HG02798 (cell line): ENCODE results near the gene DFFB.

Experiments used
- ATAC-seq: cut with Tn5 transposase; IDR thresholded peaks from one replicate; pipeline ENCODE4 v1.9.1; 2021; ENCODE audit warnings: mild to moderate bottlenecking; ENCODE audit not compliant: unreplicated experiment, poor library complexity

The DFFB gene

DNA sequence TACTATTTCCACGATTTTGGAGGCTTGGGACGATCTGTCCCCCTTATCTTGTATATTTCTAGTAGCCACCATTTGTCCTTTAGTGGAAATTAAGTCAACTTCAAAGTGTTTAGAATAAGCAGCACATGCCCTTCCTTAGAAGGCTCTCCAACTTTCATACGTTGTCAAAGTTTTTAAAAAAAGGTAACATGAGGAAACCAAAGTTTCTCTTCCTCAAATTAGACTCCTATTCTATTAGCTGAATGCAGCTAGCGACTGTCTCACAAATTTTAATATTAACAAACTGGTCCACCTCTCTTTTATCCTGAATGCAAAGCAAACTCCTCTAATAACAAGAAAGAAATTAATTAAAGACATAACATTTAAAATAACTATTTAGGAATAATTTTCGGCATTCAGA lies 35.9 kb downstream of the DFFB start:
- ATAC-seq = no peak

DNA sequence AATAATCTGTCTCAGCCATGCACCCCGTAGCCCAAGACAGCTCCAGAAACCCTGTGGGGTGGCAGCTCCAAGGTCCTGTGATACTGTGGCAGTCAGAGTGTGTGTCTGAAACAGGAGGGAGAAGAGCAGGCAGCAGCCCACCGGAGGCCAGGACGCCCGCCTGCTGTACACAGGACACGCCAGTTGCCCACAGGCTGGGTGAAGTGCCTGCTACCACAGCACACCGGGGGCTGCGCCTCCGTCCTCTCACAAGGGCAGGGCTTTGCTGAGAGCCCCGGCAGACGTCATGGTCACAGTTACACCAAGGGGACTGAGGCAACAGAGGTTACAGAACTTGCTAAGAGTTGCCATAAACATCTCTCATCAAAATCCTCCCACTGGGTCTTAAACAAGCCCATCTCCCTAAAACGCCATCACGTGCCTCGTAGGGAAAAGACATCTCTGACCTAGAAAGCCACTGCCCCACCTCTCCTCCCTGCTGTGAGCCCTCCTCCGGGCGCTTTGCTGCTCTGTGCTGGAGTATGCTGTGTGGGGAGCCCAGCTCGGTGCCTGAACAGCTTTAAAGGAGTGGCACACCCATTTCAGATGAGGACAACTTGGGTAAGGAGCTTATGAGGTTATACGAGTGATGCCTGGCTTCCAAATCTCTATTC lies 37.5 kb downstream of the DFFB start:
- no peak for ATAC-seq

DNA sequence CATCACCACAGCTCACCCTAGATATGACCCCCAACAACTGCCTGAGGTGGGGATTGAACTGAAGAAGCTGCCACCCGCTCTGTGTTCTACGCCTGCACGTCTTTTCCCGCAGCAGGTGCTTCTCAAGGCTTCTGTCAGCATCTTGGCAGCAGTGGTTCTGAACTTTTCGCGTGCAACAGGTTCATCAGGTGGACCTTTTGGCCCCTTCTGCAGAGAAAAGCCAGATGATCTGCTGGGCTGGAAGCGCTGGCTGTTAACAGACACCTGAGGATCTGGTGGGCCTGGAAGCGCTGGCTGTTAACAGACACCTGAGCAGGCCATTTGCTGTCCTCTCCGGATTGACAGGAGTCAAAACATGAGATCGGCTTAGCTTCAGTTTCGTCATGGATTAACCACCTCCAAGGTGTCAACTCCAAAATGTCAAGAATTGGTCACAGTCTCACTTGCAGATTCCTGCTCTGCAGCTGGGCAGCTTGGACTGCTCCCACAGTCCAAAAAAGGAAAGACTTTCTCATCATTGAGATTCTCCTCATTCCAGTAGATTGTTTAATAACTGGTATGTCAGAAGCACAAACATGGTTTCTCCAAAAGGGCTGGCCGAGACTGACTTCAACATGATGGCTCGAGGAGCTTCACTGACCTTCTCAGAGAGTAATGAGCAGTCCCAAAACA lies 38.1 kb downstream of the DFFB start:
- no peak for ATAC-seq

DNA sequence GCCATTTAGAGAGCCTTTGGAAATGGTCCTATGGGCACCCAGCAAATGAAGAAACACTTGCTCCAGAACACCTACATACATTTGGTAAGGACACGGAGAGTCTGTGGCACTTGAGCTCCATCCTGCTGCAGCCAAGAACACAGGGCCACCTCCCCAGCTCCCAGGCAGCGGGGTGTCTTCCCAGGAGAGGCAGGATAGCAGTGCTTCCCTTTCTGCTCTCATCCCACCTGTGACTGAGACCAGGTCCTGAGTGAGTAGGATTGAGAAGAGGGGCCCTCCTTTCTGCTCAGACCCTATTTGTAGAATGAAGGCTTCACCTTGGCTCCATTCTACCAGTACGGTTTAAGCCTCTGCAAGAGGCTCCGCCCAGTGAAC lies 38.7 kb downstream of the DFFB start:
- no peak for ATAC-seq

DNA sequence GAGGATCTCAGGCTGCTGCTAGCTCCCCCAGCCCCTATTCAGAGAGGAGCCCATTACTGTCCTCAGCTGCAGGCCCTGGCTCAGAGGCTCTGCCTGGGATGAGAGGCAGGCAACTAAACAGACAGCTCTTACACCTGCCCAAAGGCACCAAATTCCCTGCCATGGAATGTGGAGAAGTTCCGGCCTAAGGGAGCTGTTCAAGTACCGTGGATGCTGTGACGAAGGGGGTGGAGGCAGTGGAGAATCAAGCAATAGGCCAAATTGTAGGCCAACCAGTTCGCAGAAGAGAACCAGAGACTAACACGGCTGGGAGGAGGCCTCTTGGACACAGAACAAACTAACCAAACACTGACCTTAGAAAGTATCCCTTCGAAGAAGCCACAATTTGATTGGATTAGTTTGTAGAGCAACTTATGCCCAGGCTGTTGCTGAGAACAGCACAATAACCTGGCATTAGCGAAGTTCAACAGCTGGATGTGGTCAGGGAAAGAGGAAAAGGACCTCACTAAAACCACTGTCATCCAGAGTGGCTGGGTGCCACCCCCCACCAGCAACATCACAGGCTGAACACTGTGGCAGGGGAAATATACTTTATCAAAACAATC lies 39.2 kb downstream of the DFFB start:
- no peak for ATAC-seq

DNA sequence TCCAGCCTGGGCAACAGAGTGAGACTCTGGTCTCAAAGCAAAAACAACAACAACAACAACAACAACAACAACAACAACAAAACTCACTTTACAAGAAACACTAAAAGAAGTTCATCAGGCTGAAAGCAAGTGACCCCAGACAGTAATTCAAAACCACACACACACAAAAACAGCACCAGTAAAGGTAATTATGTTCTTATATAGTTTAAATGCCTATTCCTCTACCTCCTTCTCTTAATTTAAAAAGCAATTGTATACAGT lies 41.1 kb downstream of the DFFB start:
- ATAC-seq = no peak

DNA sequence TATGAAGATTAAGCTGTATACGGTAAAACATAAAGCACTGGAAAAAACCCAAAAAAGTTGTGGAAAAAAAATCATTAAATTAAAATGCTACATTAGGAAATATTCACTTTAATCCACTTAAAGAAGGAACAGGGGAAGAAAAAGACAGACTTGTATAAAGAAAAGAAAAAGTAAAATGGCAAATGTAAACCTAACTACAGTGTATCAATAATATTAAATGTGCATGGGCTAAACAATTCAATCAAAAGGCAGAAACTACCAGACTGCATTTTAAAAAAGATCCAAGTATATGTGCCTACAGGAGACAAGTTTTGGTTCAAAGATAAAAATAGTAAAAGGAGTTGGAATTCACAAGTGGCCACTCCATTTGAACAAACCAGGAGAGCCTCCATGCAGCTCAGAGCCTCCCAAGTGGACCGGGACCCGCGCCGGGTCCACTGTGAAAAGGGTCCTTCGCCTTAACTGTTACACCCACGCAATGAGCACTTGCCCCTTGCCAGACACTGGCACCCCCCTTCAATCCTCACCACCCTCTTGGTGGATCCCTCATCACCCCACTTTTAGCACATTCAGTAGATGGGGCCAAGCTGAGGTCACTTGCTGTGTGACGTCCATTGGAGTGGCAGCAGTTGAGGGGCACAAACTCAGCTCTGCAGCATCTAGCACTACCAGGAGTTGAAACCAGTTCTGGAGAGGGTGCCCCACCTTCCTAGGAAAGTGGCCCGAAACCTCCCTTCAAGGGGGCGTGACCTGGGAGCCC lies 41.9 kb downstream of the DFFB start:
- no peak for ATAC-seq

DNA sequence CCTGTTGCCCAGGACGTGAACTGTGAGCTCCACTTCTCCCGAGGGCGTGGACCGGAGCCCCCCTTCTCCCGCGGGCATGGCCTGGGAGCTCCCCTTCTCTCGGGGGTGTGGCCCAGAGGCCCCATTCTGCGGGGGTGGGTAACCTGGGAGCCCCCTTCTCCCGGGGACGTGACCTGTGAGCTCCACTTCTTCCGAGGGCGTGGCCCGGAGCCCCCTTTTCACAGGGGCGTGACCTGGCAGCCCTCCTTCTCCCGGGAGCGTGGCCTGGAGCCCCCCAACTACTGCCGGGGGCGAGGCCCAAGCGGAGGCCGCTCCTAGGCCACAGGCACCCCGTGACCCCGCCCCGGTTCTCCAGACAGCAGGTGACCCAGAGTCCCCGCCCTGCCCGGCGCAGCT lies 42.5 kb downstream of the DFFB start:
- ATAC-seq = peak; percentile 8

DNA sequence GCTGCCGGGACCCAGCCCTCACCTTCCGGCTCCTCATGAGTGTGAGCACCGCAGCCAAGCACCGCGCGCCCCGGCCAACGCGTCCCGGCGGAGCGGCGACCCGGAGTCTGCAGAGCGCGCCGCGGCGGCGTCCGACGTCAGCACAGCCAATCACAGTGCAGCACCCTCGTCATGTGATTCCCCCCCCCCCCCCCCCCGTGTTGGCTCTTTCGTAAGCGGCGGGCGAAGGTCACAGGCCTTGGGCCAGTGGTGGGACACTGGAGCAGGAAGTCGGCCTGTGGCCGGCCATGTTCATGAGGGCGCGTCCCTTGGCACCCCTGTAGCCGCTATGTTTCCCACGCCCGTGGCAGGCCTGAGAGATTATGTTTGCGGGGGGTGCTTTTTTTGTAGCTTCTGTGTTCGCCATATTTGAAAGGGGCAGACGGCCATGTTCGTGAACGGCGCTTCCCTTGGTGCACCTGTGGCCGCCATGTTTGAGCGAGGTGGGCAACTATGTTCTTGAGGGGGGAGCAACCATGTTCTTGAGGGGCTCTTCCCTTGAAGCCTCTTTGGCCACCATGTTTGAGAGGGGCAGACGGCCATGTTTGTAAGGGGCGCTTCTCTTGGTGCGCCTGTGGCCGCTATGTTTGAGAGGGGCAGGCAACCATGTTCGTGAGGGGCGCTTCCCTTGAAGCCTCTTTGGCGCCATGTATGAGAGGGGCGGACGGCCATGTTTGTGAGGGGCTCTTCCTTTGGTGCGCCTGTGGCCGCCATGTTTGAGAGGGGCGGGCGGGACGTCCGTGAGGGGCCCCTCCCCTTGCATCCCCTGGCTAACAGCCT lies 43.1 kb downstream of the DFFB start, which contains the start of gene C1orf174:
Gene C1orf174 (minus strand): TSS at position 123 of the 819 bp plus-strand sequence. CDS start 86 bp downstream, at position 37.
- peak; percentile 71 for ATAC-seq

DNA sequence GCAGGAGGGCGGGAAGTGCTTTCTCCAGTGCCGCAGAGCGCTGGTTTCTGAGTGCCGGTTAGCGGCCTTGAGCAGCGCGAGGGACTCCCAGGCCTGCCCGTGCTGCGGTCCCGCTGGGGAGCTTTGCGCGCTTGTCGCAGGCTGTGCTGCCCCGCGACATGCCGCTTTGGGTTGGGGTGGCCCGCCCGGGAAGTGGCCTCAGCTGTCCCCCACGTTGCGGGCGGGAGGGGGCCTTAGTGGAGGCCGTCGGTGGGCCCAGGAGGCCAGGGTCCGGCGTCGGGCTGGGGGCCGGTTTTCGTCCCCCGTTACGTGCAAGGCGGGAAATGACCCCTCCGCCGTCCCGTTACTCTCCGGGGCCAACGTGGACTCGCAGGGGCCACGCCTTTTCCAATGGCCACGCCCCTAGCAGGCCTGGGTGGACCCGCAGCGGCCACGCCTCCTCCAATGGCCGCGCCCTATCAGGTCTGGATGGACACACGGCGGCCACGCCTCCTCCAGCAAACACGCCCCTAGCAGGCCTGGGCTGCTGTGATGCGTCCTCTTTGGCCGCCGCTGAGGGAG lies 43.8 kb downstream of the DFFB start:
- ATAC-seq = peak; percentile 58

DNA sequence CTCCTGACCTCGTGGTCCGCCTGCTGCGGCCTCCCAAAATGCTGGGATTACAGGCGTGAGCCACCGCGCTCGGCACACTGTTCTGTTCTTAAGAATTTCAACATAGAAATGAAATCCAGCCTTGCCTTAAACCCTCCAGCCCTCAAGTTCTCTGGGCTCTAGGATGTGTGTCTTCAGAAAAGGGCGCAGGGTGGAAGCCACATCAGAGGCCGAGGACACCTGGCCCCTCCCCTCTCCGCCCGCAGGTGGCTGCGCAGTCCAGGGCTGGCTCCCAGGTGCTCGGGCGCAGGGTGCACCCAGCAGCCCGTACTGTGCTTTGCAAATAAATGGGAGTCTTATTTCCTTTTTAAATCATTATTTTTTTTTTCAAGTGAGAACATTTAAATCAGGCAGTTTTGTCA lies 44.8 kb downstream of the DFFB start:
- ATAC-seq = no peak

DNA sequence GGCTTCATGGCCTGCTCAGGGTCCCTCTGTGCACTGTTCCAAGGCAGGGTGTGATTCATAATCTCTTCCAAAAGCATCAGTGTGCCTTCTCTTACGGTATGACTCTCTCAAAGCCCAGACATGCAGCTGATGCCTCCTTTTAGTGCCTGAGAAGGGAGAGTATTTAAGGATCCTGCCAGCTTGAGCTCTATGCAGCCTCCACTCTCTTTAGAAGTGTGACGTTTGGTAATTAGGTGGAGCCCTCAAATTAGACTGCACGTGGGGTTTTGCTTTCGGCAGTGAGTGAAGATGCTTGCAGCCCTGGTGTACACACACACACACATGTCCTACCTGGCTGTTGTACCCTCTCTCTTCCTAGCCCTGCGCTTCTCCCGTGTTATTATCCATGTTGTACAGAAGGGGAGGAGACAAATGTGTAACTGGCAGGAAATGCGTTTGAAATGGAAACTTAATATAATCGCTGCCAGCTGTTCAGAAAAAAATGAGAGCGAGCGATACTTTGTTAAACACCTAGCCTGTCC lies 45.4 kb downstream of the DFFB start:
- no peak for ATAC-seq

DNA sequence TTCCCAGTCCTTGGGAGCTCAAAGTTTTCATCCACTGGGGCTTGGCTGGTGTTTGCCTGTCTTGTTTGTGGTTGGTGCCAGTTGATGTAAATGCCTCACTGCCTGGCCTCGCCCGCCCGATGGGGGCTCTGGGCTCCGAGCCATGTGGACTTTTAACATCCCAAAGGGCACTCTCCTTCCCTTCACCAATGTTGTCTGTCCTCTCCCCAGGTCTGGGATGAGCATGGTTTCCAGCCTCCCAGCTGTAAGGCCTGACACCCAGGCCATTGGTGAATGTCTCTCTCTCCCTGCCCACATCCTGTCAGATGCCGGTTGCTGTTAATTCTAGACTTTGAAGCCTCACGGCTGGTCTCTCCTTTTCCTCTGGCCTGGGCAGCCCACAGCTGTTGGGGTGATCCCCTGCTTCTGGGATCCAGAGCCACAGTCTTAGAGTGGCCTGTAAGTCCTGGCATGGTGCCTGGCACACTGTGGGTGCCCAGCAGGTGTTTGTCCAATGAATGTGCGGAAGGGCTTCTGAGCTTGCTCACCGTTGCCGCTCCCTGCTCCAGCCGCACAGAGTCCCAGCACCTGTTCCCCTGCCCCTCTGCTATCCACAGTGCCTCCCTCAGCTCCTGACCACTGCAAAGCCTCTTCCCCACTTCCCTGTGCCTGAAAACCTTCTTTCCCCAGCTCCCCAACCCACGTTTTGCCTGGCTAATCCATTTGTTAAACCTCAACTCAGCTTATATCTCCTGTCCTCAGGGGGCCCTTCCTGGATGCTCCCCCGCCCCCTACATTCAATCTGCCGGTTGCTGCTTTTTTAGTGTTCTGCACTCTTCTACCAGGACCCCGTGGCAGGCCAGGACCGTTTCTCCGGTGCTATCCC lies 46.1 kb downstream of the DFFB start:
- ATAC-seq = no peak

DNA sequence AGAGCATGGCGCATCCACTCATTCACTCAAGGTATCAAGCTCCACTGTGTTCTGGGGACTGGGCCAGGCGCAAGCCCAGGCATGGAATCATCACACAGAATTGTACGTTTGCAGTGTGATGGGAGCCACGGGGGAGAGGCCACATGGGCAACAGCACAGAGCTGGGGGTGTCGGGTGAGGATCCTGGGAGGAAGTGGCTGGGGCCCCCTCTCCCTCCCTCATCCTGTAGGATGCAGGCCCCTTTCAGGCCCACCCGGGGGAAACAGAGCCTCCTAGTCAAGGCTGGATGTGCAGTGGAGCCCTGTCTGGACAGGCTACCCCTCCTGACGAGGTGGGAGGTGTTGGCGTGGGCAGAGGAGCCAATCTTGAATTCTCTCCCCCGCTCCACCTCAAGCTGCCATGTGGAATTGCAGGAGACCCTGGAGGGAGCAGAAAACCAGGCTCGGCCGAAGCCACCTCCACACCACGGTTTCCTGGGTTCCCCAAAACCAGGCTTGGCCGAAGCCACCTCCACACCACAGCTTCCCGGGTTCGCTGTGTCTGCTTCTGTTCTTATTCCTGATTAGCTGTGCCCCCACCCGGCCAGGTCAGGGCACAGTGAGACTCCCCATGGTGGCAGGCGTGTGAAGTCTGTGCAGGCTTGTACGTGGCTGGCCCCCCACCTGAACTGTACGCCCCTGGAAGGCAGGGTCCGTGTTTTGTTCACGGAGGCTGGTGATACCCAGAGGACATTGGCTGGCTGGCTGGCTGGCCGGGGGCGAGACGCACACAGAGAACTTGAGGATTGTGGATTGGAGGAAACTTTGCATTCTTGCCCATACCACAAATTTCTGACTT lies 46.9 kb downstream of the DFFB start:
- ATAC-seq = no peak

DNA sequence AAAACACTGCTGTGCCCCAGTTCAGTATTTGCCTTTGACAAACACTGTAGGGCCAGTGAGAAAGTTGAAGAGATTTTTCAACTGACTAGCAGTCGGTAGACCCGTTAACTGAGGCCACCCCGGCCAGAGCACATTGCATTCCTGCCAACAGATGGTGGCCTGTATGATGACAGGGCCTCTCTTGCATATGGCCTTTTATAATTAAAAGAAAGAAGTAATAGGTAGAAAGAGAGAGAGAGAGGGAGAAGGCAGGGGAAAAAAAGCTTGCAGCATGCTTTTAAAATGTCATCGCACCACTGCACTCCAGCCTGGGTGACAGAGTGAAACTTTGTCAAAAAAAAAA lies 47.5 kb downstream of the DFFB start:
- no peak for ATAC-seq

DNA sequence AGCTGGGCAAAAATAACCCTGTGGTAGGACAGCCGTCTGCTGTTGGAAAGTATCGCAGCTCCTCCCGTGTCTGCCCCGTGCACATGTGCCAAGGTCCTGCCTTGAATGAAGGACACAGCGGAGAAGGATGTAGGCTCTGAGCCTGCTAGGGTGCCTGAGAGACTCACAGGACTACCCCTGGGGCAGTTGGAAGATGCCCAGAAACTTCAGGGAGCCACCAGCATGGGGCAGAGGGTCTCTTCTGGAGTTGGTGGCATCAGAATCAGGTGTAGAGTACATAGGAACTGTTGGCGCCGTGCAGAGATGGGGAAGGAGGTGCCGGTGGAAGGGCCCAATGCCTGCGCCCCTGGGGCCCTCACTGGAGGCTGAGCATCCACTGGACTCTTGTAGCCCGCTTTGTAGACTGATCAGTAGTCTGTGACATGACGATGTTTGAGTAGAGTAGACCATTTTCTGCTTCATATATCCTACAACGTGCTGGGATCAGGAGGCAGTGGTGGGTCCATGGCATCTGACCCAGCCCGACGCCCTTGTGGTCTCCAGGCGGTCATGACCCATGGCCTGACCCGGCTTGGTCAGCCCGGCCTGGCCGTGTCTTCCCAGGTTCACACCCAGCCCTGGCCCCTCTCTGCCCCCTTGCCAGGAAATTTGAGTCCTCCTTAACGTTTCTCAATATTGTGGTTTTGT lies 48.1 kb downstream of the DFFB start:
- ATAC-seq = no peak

DNA sequence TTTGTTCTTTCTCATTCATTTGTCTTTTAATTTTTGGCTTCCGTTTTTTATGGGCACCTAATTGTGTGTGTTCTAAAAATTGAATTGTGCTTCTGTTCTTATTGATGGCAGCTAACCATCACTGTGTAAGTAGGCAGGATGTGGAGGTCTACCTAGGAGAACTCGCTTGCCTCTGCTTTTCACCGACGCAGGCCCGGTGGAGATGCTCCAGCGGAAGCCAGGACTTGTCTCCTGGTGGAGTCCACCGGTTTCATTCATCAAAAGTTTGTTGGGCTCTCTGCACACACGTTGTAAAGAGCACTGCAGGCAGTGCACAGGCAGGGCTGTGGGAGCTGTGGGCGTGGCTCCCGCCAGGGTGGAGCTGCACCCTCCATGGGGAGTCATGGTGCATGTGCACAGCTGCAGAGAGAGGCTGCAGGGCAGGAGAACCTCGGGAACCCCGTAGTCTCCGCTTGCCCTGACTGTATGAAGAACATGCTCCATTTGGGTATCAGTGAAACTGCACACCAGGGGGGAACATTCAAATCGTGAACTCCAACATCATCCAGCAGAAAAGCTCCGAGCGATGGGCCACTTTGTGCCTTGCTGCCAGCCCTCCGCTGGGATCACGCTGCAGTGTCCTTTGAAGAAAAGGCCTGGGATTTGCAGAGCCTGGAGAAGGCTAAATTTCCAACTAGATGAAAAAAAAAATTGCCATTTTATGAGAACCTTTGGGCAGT lies 48.8 kb downstream of the DFFB start:
- no peak for ATAC-seq
